ENCODE results near the gene ITGB4.
"Not testable (repeated sequence)": the region's sequence is repeated elsewhere in the genome, so short reads cannot be mapped to it uniquely, and the experiment has no call there.

Gene ITGB4

GRCh38 chr17:75752802-75753513 is 31.7 kb downstream of the ITGB4 start:
- DNase-seq = no peak

GRCh38 chr17:75753514-75754377 is 32.5 kb downstream of the ITGB4 start:
- peak in 51 of 58 donors; percentile 14 to 75 (median 56) for DNase-seq

DNA sequence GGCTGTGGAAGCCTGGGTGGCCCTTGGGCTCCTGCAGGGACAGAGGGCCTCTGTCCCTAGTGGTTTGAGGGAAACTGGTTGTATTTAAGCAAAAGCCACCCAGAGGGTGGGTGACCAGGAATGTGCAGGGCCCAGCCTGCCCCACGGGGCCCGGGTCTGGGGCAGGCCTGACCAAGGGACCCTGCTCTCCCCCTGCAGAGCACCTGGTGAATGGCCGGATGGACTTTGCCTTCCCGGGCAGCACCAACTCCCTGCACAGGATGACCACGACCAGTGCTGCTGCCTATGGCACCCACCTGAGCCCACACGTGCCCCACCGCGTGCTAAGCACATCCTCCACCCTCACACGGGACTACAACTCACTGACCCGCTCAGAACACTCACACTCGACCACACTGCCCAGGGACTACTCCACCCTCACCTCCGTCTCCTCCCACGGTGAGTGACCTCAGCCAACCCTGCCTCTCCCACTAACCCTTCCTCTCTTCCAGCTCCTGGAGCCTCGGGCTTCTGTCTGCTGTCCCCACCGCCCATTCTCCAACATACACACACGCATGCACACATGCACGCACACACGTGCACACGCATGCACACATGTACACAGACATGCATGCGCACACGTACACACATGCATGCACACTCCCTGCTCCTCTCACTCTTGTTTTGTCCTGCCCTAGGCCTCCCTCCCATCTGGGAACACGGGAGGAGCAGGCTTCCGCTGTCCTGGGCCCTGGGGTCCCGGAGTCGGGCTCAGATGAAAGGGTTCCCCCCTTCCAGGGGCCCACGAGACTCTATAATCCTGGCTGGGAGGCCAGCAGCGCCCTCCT is 33.3 kb downstream of the ITGB4 start:
- DNase-seq = no peak

DNA sequence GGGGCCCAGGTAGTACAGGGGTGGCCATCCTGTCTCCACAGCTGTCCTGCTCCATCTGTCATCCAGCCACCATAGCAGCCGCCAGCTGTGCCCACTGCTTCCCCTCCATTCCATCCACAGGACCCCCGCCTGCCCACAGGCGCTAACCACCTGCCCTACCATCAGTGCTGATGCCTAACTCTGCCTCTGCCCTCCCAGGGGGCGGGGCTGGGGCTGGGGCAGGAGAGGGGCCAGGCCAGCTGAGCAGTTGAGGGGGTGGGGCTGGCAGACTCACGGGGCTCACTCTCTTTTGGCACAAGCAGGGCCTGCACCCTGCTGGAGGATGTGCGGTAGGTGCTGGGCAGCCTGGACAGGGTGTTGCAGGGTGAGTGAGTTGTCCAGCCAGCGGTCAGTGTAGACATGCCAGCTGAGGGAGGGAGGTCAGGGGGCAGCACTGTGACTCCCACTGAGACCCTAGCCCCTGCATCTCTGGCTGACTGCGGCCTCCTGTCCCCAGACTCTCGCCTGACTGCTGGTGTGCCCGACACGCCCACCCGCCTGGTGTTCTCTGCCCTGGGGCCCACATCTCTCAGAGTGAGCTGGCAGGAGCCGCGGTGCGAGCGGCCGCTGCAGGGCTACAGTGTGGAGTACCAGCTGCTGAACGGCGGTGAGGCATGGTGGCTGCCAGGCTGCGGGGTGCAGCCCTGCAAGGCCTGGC is 34.1 kb downstream of the ITGB4 start:
- DNase-seq = no peak

DNA sequence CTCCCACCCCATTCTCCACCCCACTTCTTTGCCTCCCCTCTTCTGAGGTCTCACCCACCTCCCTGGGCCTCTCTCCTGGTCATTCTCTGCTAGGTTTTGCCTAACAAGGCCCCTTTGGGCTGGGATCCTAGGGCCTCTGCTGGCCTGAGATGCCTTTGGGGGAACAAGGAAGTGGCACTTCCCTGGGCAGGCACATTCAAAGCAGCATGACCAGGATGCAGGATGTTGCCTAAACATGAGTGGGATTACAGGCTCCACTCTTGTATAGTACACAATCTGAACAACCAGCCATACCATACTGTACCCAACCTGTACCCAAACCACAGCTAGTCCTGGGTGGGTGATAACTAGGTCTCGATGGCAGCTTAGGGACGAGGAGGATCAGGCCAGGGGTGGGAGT is 34.7 kb downstream of the ITGB4 start:
- DNase-seq = no peak

GRCh38 chr17:75756451-75757085 is 35.3 kb downstream of the ITGB4 start:
- no peak for DNase-seq

- no peak for DNase-seq
These were observed 35.9 kb downstream of the ITGB4 start for GRCh38 chr17:75757086-75757681.

- no peak for DNase-seq
These were observed 37.1 kb downstream of the ITGB4 start for GRCh38 chr17:75758131-75758905.

- DNase-seq = no peak
These were observed 38.2 kb downstream of the ITGB4 start for GRCh38 chr17:75759457-75759856.

GRCh38 chr17:75759978-75760640 is 38.9 kb downstream of the ITGB4 start:
- DNase-seq = not testable (repeated sequence)

- DNase-seq = no peak
These were observed 41.4 kb downstream of the ITGB4 start for GRCh38 chr17:75762513-75763268.

GRCh38 chr17:75763269-75763607 is 42.0 kb downstream of the ITGB4 start:
- DNase-seq = no peak

GRCh38 chr17:75763613-75764416 is 42.6 kb downstream of the ITGB4 start:
- peak in 1 of 58 donors; percentile 20 for DNase-seq

- DNase-seq = peak in 1 of 58 donors; percentile 16
These were observed 43.1 kb downstream of the ITGB4 start for GRCh38 chr17:75764417-75764710.

GRCh38 chr17:75764711-75765421 is 43.6 kb downstream of the ITGB4 start, which contains the start of gene GALK1:
Gene GALK1, minus strand, starts transcription at chr17:75765192. Its CDS starts 56 bp downstream, at chr17:75765136.
- DNase-seq = peak in 47 of 58 donors; percentile 15 to 76 (median 54)

DNA sequence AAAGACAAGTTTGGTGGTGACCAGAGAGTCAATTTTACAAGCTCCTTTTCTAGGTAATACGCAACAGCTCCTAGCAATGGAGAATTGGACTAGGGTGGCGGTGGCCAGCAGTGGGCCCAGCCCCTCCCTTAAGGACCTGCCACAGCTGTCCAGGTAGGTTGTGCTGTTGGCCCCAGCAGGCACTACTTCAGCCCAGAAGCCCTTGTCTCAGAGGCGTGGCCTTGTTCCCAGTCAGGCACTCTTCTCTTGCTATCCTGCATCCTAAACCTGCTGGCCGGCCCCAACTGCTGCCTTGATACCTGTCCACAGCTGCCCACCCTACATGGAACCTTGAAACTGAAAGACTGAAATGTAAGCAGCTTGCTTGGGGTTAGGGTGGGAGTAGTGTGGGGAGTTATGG is 44.7 kb downstream of the ITGB4 start:
- DNase-seq = no peak

- DNase-seq = no peak
These were observed 46.6 kb downstream of the ITGB4 start for GRCh38 chr17:75767881-75768280.
